ENCODE measurements around the gene MKLN1. TPM values are rescaled to one million over a fixed set of nuclear protein-coding genes. Genes with fewer than 3 reads are reported as not detected.
"Not testable (repeated sequence)": the region's sequence is repeated elsewhere in the genome, so short reads cannot be mapped to it uniquely, and the experiment has no call there.

The MKLN1 gene
- total and polyA plus RNA-seq, 2 of the 4 experiments (the other 2 are of a cell fraction), result 17.5 to 52.0 TPM

DNA sequence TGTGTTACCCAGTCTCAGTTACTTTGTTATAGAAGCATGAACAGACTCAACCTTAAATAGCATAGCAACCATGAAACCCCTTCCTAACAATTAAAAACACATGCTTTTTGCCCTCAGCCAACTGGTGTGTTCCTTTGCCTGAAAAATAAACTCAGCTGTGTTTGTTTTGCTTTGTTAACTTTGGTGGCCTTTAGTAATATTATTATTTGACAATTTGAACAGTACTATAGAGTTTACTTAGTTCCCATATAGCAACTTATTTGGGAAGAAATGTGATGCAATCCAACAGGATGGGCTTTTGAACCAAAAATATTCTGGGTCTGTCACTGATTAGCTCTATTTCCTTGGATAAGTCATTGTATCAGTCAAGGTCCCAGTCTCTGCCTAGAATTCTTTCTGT, 22.5 kb upstream of the MKLN1 start:
- intact Hi-C loops (cut with micrococcal nuclease) (no loop called here), in situ Hi-C loops (cut with MboI; ENCODE audit: low sequenced_read_pairs) (no loop called here), dilution Hi-C loops (cut with HindIII; ENCODE audit: low sequenced_read_pairs, unreplicated experiment) (no loop called here)
- H3K27me3 ChIP-seq (ENCODE audit: control insufficient read depth, insufficient read depth, low read length), result no peaks in the 10 kb centered on the region
- no peak overlapping the region for H3K14ac ChIP-seq (replicated peaks; ENCODE audit: low read depth, low read length)
- no peaks in the 10 kb centered on the region for H3K79me1 ChIP-seq (ENCODE audit: low read depth in 1 of 2, low read length in 2 of 2)
- H3K9me3 ChIP-seq (ENCODE audit: control insufficient read depth, insufficient read depth, low read length), result peaks cover 6% of the 10 kb centered on the region
- no peaks in the 10 kb centered on the region for H3K9me1 ChIP-seq (ENCODE audit: insufficient read depth, low read length)
- no peak overlapping the region for H3K4ac ChIP-seq (ENCODE audit: low read depth, low read length)
- DNase-seq, result no peak
- H2BK5ac ChIP-seq (ENCODE audit: low read depth, low read length, poor library complexity, severe bottlenecking), result no peak overlapping the region
- BruUV-seq (replicated peaks), result no TSS peak
- H3K27ac ChIP-seq (ENCODE audit: insufficient read depth, low read length), result no peak overlapping the region
- POLR2A ChIA-PET (ENCODE audit: unreplicated experiment), result no interaction called here
- no peak overlapping the region for H2AFZ ChIP-seq (replicated peaks; ENCODE audit: low read length, poor library complexity)
- H2BK15ac ChIP-seq (ENCODE audit: low read depth, low read length), result no peak overlapping the region
- H4K8ac ChIP-seq (ENCODE audit: low read depth in 2 of 2, low read length in 2 of 2), result no peak overlapping the region
- no peak overlapping the region for H3K56ac ChIP-seq (ENCODE audit: extremely low read depth, insufficient read depth, low read length)
- no peaks in the 10 kb centered on the region for H4K20me1 ChIP-seq (ENCODE audit: insufficient read depth, low read length)
- no peaks in the 10 kb centered on the region for H3K4me1 ChIP-seq (ENCODE audit: control insufficient read depth, insufficient read depth, low read length)
- CTCF ChIA-PET, result interaction anchor here (0.7 kb wide), 1 partner anchor 14 kb away, joined by 3 read pairs; no protein-coding TSS in a partner anchor
- no peak overlapping the region for H3K4me2 ChIP-seq (ENCODE audit: low read depth, low read length)
- H4K5ac ChIP-seq (ENCODE audit: low read depth, low read length), result no peak overlapping the region
- no peak overlapping the region for H4K91ac ChIP-seq (ENCODE audit: insufficient read depth, low read depth, low read length)
- no peak overlapping the region for H3K18ac ChIP-seq (ENCODE audit: low read depth, low read length)
- no peak for TF ChIP-seq MAFK (IDR thresholded peaks at IDR 0.05; ENCODE audit: low read depth, low read length)
- no peak overlapping the region for H2AK5ac ChIP-seq (ENCODE audit: low read depth, low read length)
- no peak overlapping the region for H2AK9ac ChIP-seq (replicated peaks; ENCODE audit: low read depth, low read length, poor library complexity)
- H3K23ac ChIP-seq (ENCODE audit: low read depth, low read length), result no peak overlapping the region
- no peak overlapping the region for H3K4me3 ChIP-seq (ENCODE audit: insufficient read depth, low read depth, low read length)
- no peak overlapping the region for H3K9ac ChIP-seq (ENCODE audit: low read depth, low read length)
- H2BK120ac ChIP-seq (ENCODE audit: low read depth, low read length), result no peak overlapping the region
- H2BK20ac ChIP-seq (ENCODE audit: low read depth, low read length), result no peak overlapping the region
- H3K36me3 ChIP-seq (ENCODE audit: control insufficient read depth, insufficient read depth, low read length), result no peaks in the 10 kb centered on the region
- no peak for ATAC-seq (ENCODE audit: low read depth)

DNA sequence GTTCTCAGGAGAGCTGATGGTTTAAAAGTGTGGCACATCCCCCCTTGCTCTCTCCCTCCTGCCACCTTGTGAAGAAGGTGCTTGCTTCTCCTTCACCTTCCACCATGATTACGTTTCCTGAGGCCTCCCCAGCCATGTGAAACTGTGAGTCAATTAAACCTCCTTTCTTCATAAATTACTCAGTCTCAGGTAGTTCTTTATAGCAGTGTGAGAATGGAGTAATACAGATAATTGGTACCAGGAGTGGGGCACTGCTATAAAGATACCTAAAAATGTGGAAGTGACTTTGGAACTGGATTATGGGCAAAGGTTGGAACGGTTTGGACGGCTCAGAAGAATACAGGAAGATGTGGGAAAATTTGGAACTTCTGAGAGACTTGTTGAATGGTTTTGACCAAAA, 21.6 kb upstream of the MKLN1 start:
- H3K56ac ChIP-seq (ENCODE audit: extremely low read depth, insufficient read depth, low read length); POLR2A ChIA-PET (ENCODE audit: unreplicated experiment); intact Hi-C loops (cut with micrococcal nuclease); BruUV-seq (replicated peaks); H2BK20ac ChIP-seq (ENCODE audit: low read depth, low read length); H3K9me1 ChIP-seq (ENCODE audit: insufficient read depth, low read length); H3K4ac ChIP-seq (ENCODE audit: low read depth, low read length); H2BK15ac ChIP-seq (ENCODE audit: low read depth, low read length); H2AK9ac ChIP-seq (replicated peaks; ENCODE audit: low read depth, low read length, poor library complexity); CTCF ChIA-PET; H4K91ac ChIP-seq (ENCODE audit: insufficient read depth, low read depth, low read length); DNase-seq; H2AK5ac ChIP-seq (ENCODE audit: low read depth, low read length); H4K5ac ChIP-seq (ENCODE audit: low read depth, low read length); H2BK5ac ChIP-seq (ENCODE audit: low read depth, low read length, poor library complexity, severe bottlenecking); H3K14ac ChIP-seq (replicated peaks; ENCODE audit: low read depth, low read length); H3K79me1 ChIP-seq (ENCODE audit: low read depth in 1 of 2, low read length in 2 of 2); H2BK120ac ChIP-seq (ENCODE audit: low read depth, low read length); H3K27ac ChIP-seq (ENCODE audit: insufficient read depth, low read length); H3K23ac ChIP-seq (ENCODE audit: low read depth, low read length); in situ Hi-C loops (cut with MboI; ENCODE audit: low sequenced_read_pairs); H3K36me3 ChIP-seq (ENCODE audit: control insufficient read depth, insufficient read depth, low read length); H2AFZ ChIP-seq (replicated peaks; ENCODE audit: low read length, poor library complexity); H3K9ac ChIP-seq (ENCODE audit: low read depth, low read length); H4K8ac ChIP-seq (ENCODE audit: low read depth in 2 of 2, low read length in 2 of 2); H3K4me1 ChIP-seq (ENCODE audit: control insufficient read depth, insufficient read depth, low read length); H4K20me1 ChIP-seq (ENCODE audit: insufficient read depth, low read length); ATAC-seq (ENCODE audit: low read depth); H3K4me3 ChIP-seq (ENCODE audit: insufficient read depth, low read depth, low read length); H3K27me3 ChIP-seq (ENCODE audit: control insufficient read depth, insufficient read depth, low read length); H3K9me3 ChIP-seq (ENCODE audit: control insufficient read depth, insufficient read depth, low read length); dilution Hi-C loops (cut with HindIII; ENCODE audit: low sequenced_read_pairs, unreplicated experiment); H3K18ac ChIP-seq (ENCODE audit: low read depth, low read length); H3K4me2 ChIP-seq (ENCODE audit: low read depth, low read length): not testable (repeated sequence)
- 50% methylated on average over 2 of the region's 3 CpGs; no CpG with 5 or more reads in 1 of the 2 experiments for WGBS, 2 experiments (ENCODE audit: extremely low coverage in 2 of 2, insufficient read length in 1 of 2)
